DMS153 (cell line): Measurements from ENCODE around the gene CLEC6A.
"Not testable (repeated sequence)": the region's sequence is repeated elsewhere in the genome, so short reads cannot be mapped to it uniquely, and the experiment has no call there.

Source experiments
- DNase-seq: peaks from one replicate; lab custom pipeline; 2025; lab: John Stamatoyannopoulos, UW

Gene CLEC6A

GRCh38 chr12:8495671-8496070 is 39.9 kb downstream of the CLEC6A start:
- DNase-seq = not testable (repeated sequence)

DNA sequence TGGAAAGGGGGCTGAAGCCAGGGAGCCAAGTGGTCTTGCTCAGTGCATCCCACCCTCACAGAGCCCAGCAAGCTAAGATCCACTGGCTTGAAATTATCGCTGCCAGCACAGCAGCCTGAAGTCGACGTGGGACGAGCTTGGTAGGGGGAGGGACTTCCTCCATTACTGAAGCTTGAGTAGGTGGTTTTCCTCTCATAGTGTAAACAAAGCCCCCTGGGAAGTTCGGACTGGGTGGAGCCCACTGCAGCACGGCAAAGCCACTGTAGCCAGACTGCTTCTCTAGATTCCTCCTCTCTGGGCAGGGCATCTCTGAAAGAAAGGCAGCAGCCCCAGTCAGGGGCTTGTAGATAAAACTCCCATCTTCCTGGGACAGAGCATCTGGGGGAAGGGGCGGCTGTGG is 40.3 kb downstream of the CLEC6A start:
- not testable (repeated sequence) for DNase-seq

DNA sequence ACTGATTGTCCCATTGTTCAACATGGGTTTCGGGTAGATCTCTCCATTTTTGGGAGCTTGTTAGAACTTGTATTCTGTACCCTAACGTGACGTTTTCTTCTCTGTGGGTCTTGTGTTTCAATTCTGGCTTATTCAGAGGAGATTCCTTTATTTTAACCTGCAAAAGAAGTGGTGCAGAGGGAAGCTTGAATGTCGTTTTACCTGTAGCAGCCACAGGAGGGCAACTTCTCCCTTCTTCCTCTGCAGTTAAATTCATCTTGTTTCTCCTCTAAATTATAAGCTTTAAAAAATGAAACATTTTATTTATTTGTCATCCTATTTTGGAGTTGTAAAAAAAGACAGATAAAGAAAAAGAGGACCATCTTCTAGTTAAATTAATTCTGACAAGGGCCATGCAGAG is 43.9 kb downstream of the CLEC6A start:
- DNase-seq = no peak

DNA sequence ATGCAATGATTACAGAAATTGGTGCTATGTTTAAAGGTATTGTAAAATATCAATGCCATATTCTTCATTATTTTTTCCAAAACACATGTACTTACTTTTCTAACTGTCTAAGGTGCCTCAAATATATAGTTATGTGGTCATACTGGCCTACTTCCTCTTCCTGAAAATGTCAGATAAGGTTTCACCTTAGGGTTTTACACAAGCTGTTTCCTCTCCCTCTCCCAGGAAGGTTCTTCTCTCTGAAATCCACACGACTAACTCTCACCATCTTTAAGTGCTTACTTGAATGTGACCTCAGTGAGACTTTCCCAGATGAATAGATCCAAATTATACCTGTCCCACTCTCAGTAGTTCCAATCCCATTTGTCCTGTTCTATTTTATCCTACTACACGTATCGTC is 46.0 kb downstream of the CLEC6A start:
- no peak for DNase-seq

- no peak for DNase-seq
Measured at GRCh38 chr12:8504351-8504750, 48.6 kb downstream of the CLEC6A start.

- no peak for DNase-seq
Measured at GRCh38 chr12:8507596-8507995, 51.8 kb downstream of the CLEC6A start.

DNA sequence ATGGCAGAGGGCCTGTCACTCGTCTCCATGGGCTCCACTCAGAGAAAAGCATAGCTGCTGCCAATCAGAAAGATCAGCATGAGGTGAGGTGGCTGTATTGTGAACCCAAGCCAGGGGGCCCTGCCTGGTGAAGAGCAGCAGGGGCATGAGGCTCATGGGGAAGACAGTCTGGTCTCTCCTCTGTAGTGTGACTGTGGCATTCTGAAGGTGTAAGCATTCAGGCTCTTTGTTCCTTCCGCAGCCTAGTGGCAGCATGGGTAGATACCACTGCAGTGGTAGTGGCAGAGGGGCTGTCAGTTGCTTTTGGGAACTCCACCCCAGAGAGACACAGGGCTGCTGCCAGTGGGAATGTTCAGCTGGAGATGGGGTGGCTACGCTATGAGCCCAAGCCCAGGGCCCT is 52.5 kb downstream of the CLEC6A start:
- DNase-seq = no peak

DNA sequence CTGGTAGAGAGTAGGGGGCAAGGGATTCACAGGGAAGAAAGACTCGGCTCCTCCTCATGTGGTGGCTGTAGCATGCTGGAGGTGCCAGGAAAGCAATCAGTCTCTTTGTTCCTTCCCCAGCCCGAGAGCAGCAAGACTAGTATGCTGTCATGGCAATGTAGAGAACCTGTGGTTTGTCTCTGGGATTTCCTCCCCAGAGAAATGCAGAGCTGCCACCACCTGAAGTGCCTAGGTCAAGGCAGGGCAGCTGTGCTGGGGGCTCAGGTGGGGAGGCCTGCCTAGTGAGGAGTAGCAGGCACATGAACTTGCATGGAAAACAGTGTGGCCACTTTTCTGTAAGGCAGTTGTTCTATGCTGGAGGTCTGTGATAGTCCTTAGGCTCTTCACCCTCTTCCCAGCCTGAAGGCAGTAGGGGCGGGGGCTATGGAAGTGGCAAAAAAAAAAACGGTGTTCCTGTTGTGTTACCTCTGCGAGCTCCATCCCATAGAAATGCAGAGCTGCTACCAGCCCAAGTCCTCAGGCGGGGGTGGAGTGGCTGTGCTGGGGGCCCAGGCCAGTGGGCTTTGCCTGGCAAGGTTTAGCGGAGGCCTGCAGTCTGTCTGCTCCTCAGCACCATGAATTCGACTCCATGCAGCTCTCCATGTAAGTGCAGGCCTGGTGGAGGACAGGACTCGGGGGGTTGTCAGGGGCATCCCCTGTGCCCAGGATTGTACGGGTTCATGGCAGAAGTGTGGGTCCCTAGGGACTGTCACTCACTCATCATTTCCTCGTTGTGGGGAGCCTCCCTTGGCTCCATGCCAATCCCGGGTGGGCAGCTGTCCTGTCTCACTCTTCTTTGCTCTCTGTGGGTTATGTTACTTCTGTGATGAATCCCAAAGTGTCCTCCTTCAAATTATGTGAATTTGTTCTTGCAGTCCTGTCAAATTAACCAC is 53.4 kb downstream of the CLEC6A start:
- no peak for DNase-seq

GRCh38 chr12:8513256-8513655 is 57.5 kb downstream of the CLEC6A start, which contains the start of gene CLEC4D:
CLEC4D (plus strand) TSS chr12:8513503; CDS start chr12:8513733, 230 bp downstream.
- no peak for DNase-seq

DNA sequence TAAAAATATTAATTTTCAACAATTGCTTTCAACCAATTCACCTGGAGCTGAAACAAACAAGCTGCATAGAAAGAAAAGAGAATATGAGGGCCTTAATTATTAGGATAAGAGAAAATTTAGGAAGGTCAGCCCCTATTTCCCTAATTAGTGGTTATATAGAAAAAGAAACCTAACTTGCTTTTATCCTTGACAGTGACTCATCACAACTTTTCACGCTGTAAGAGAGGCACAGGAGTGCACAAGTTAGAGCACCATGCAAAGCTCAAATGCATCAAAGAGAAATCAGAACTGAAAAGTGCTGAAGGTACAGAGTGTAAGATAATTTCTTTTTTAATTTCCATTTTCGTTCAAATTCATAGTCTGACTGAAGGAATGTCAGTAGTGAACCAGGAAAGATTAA is 62.2 kb downstream of the CLEC6A start:
- no peak for DNase-seq

GRCh38 chr12:8519171-8519570 is 63.4 kb downstream of the CLEC6A start:
- no peak for DNase-seq

GRCh38 chr12:8527250-8528130 is 71.7 kb downstream of the CLEC6A start:
- no peak for DNase-seq
